Neural progenitor cell (in vitro differentiated cells): Measurements from ENCODE around the gene EIF4G3. TPM values are rescaled to one million over a fixed set of nuclear protein-coding genes. Genes with fewer than 3 reads are reported as not detected.

Experiments
- DNase-seq: peaks from one replicate; pipeline ENCODE4 v3.0.0-alpha.2; 2016; ENCODE audit warnings: low spot score
- H2AFZ ChIP-seq: fragments of 200-600 bp; sonication (generic); replicated peaks from 2 replicates; pipeline ENCODE4 v1.6.1; 2016; ENCODE audit warnings: antibody characterized with exemption
- H3F3A ChIP-seq: fragments of 200-600 bp; sonication (generic); 2 replicates; pipeline ENCODE4 v1.6.1; 2016; ENCODE audit warnings: antibody characterized with exemption, low read depth
- H3K27ac ChIP-seq: fragments of 200-600 bp; sonication (generic); 2 replicates; pipeline ENCODE4 v1.5.1; 2016; ENCODE audit warnings: mild to moderate bottlenecking
- H3K27me3 ChIP-seq: fragments of 200-600 bp; sonication (generic); 2 replicates; pipeline ENCODE4 v1.6.1; 2016; ENCODE audit warnings: mild to moderate bottlenecking, moderate library complexity
- H3K36me3 ChIP-seq: fragments of 200-600 bp; sonication (generic); 2 replicates; pipeline ENCODE4 v1.5.1; 2016
- H3K4me1 ChIP-seq: fragments of 200-600 bp; sonication (generic); 2 replicates; pipeline ENCODE4 v1.6.1; 2016; ENCODE audit warnings: mixed run types
- H3K4me2 ChIP-seq: fragments of 200-600 bp; sonication (generic); 2 replicates; pipeline ENCODE4 v1.6.1; 2016
- H3K4me3 ChIP-seq: fragments of 200-600 bp; sonication (generic); 2 replicates; pipeline ENCODE4 v1.5.1; 2016
- H3K79me2 ChIP-seq: fragments of 200-600 bp; sonication (generic); 2 replicates; pipeline ENCODE4 v1.6.1; 2016; ENCODE audit warnings: low read depth
- H3K9ac ChIP-seq: fragments of 200-600 bp; sonication (generic); 2 replicates; pipeline ENCODE4 v1.6.1; 2016
- H3K9me3 ChIP-seq: fragments of 200-600 bp; sonication (generic); 2 replicates; pipeline ENCODE4 v1.5.1; 2016; ENCODE audit warnings: low read depth
- H4K20me1 ChIP-seq: fragments of 200-600 bp; sonication (generic); 2 replicates; pipeline ENCODE4 v1.6.1; 2016; ENCODE audit warnings: low read depth
- H3K27ac Mint-ChIP-seq: 3 replicates; pipeline ENCODE4 v1.8.0; 2021; ENCODE audit warnings: mixed read lengths
- H3K27me3 Mint-ChIP-seq: 2 replicates; pipeline ENCODE4 v1.8.0; 2022; ENCODE audit warnings: low read depth, mild to moderate bottlenecking, inconsistent platforms, moderate library complexity, mixed read lengths; ENCODE audit not compliant: insufficient read depth
- H3K36me3 Mint-ChIP-seq: 3 replicates; pipeline ENCODE4 v1.8.0; 2021; ENCODE audit warnings: mixed read lengths
- H3K4me1 Mint-ChIP-seq: 3 replicates; pipeline ENCODE4 v1.8.0; 2021; ENCODE audit warnings: mixed read lengths
- H3K4me3 Mint-ChIP-seq: 3 replicates; pipeline ENCODE4 v1.8.0; 2021; ENCODE audit warnings: mild to moderate bottlenecking, moderate library complexity, mixed read lengths
- H3K9me3 Mint-ChIP-seq: 3 replicates; pipeline ENCODE4 v1.8.0; 2020; ENCODE audit warnings: mixed read lengths
- EZH2 ChIP-seq: fragments of 200-600 bp; sonication (generic); IDR thresholded peaks from 2 replicates; pipeline ENCODE4 v1.6.1; 2017; ENCODE audit warnings: antibody characterized with exemption, mild to moderate bottlenecking, moderate library complexity
- EZH2phosphoT487 ChIP-seq: fragments of 200-600 bp; sonication (generic); IDR thresholded peaks from 2 replicates; pipeline ENCODE4 v1.6.1; 2017; ENCODE audit warnings: antibody characterized with exemption
- total RNA-seq: library from RNA; depleted of rRNA; stranded (reverse); fragments of >200 nt; gene quantifications from 2 replicates; pipeline ENCODE4 v1.2.3, GENCODE V29; 2015; ENCODE audit warnings: low replicate concordance
- TF ChIP-seq, protein P1 (sequence below): fragments of 200-600 bp; sonication (generic); IDR thresholded peaks from 2 replicates; pipeline ENCODE4 v1.5.1; 2017; ENCODE audit warnings: antibody characterized with exemption, mild to moderate bottlenecking

The EIF4G3 gene
- total RNA-seq, 1 donor from 2014 or later, result 73.4 TPM

DNA sequence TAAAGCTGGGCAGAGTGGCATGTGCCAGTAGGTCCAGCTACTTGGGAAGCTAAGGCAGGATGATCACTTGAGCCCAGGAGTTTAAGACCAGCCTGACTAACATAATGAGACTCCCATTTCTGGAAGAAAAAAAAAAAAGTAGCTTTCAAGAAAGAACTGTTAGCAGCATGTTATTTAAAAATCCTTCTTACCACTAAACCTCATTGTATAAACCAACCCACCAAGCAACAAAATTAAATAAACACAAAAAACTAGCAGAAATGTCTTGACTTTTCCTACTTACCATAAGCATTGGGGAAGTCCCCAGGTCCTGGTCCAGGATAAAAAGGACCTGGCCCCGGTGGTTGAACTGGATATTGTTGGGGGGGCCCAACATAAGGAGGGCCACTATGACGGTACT is 196.6 kb downstream of the EIF4G3 start:
- Mint-ChIP-seq H3K27ac (no peak overlapping the region), H3K27me3 (no peaks in the 10 kb centered on the region), H3K9me3 (no peaks in the 10 kb centered on the region), H3K36me3 (peaks cover 6% of the 10 kb centered on the region), H3K4me3 (no peak overlapping the region), H3K4me1 (no peaks in the 10 kb centered on the region)
- H2AFZ ChIP-seq, result no peak overlapping the region
- TF ChIP-seq, protein P1, sequence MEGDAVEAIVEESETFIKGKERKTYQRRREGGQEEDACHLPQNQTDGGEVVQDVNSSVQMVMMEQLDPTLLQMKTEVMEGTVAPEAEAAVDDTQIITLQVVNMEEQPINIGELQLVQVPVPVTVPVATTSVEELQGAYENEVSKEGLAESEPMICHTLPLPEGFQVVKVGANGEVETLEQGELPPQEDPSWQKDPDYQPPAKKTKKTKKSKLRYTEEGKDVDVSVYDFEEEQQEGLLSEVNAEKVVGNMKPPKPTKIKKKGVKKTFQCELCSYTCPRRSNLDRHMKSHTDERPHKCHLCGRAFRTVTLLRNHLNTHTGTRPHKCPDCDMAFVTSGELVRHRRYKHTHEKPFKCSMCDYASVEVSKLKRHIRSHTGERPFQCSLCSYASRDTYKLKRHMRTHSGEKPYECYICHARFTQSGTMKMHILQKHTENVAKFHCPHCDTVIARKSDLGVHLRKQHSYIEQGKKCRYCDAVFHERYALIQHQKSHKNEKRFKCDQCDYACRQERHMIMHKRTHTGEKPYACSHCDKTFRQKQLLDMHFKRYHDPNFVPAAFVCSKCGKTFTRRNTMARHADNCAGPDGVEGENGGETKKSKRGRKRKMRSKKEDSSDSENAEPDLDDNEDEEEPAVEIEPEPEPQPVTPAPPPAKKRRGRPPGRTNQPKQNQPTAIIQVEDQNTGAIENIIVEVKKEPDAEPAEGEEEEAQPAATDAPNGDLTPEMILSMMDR, result no peak
- TF ChIP-seq EZH2, result no peak
- TF ChIP-seq EZH2phosphoT487, result no peak
- no peaks in the 10 kb centered on the region for H3K9me3 ChIP-seq
- no peak overlapping the region for H3K4me3 ChIP-seq
- DNase-seq, result no peak
- H3K36me3 ChIP-seq, result peaks cover 6% of the 10 kb centered on the region
- H3K4me1 ChIP-seq, result no peaks in the 10 kb centered on the region
- no peak overlapping the region for H3K4me2 ChIP-seq
- no peaks in the 10 kb centered on the region for H3K27me3 ChIP-seq
- H3K9ac ChIP-seq, result no peak overlapping the region
- peaks cover 12% of the 10 kb centered on the region for H3F3A ChIP-seq
- no peak overlapping the region for H3K27ac ChIP-seq
- H3K79me2 ChIP-seq, result peaks cover 16% of the 10 kb centered on the region
- peaks cover 22% of the 10 kb centered on the region for H4K20me1 ChIP-seq

DNA sequence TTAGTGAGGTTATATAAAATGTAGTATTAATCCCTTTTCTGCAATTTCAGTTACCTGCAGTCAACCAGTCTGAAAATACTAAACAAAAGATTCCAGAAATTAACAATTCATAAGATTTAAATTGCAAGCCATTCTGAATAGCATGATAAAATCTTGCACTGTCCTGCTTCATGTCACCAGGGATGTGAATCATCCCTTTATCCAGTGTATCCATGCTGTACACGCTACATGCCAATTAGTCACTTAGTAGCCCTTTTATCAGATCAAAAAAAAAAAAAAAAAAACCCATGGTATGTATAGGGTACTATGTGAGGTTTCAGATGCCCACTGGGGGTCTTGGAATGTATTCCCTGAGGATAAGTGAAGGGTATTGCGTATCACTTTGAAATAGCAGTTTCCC is 198.3 kb downstream of the EIF4G3 start:
- H3K4me3 ChIP-seq, result no peak overlapping the region
- DNase-seq, result no peak
- H3K27me3 ChIP-seq, result no peaks in the 10 kb centered on the region
- H3K9me3 ChIP-seq, result no peaks in the 10 kb centered on the region
- peaks cover 6% of the 10 kb centered on the region for H3K36me3 ChIP-seq
- no peaks in the 10 kb centered on the region for H3K4me1 Mint-ChIP-seq
- peaks cover 14% of the 10 kb centered on the region for H3K79me2 ChIP-seq
- H3K27me3 Mint-ChIP-seq, result no peaks in the 10 kb centered on the region
- H3K27ac Mint-ChIP-seq, result no peak overlapping the region
- H3K36me3 Mint-ChIP-seq, result peaks cover 7% of the 10 kb centered on the region
- H3K27ac ChIP-seq, result no peak overlapping the region
- no peak overlapping the region for H3K4me3 Mint-ChIP-seq
- H3K4me1 ChIP-seq, result no peaks in the 10 kb centered on the region
- peaks cover 12% of the 10 kb centered on the region for H3F3A ChIP-seq
- no peak overlapping the region for H2AFZ ChIP-seq
- H3K4me2 ChIP-seq, result no peak overlapping the region
- no peaks in the 10 kb centered on the region for H3K9me3 Mint-ChIP-seq
- H4K20me1 ChIP-seq, result peaks cover 16% of the 10 kb centered on the region
- TF ChIP-seq EZH2 (no peak), EZH2phosphoT487 (no peak)
- TF ChIP-seq, protein P1, result no peak
- no peak overlapping the region for H3K9ac ChIP-seq

DNA sequence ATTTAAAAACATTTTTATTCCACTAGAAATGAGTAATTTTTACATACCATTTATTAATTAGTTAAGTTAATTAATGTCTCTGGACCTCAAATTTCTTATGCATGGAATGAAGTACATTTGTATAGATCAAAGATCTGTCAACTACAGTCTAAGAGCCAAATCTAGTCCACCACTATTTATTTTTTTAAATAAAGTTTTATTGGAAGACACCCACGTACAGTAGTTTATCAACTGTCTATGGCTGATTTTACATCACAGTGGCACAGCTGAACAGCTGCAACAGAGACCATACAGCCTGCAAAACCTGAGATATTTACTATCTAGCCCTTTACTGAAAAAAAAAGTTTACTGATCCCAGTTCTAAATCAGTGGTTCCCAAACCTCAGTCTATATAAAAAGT is 201.0 kb downstream of the EIF4G3 start:
- Histone ChIP-seq H4K20me1 (no peaks in the 10 kb centered on the region), H3K36me3 (peaks cover 6% of the 10 kb centered on the region), H2AFZ (no peak overlapping the region), H3K4me3 (no peak overlapping the region), H3K4me2 (no peak overlapping the region), H3K27me3 (no peaks in the 10 kb centered on the region), H3K27ac (no peak overlapping the region), H3K9ac (no peak overlapping the region), H3K79me2 (peaks cover 7% of the 10 kb centered on the region), H3K4me1 (no peaks in the 10 kb centered on the region), H3F3A (no peaks in the 10 kb centered on the region), H3K9me3 (no peaks in the 10 kb centered on the region)
- Mint-ChIP-seq H3K27ac (no peak overlapping the region), H3K4me3 (no peak overlapping the region), H3K4me1 (no peaks in the 10 kb centered on the region), H3K9me3 (no peaks in the 10 kb centered on the region), H3K27me3 (no peaks in the 10 kb centered on the region), H3K36me3 (peaks cover 19% of the 10 kb centered on the region)
- TF ChIP-seq EZH2phosphoT487, result no peak
- no peak for TF ChIP-seq EZH2
- TF ChIP-seq, protein P1, result no peak
- DNase-seq, result no peak
